Neuronal stem cell (in vitro differentiated cells): ENCODE measurements around the gene PLAAT4.

Experiments
- DNase-seq: peaks from one replicate; pipeline ENCODE4 v3.0.0-alpha.2; 2013; ENCODE audit warnings: low spot score
- H2AFZ ChIP-seq: one replicate; pipeline ENCODE4 v1.6.1; 2013; ENCODE audit warnings: mild to moderate bottlenecking, low read length, inconsistent platforms
- H2AK5ac ChIP-seq: 2 replicates; pipeline ENCODE4 v1.6.1; 2013; ENCODE audit warnings: low read depth, mild to moderate bottlenecking, inconsistent platforms, low read length, moderate library complexity, mixed read lengths
- H2BK120ac ChIP-seq: 2 replicates; pipeline ENCODE4 v1.6.1; 2013; ENCODE audit warnings: low read depth, mild to moderate bottlenecking, inconsistent platforms, low read length, moderate library complexity, mixed read lengths
- H2BK12ac ChIP-seq: one replicate; pipeline ENCODE4 v1.6.1; 2013; ENCODE audit warnings: low read length, inconsistent platforms
- H2BK15ac ChIP-seq: 2 replicates; pipeline ENCODE4 v1.6.1; 2013; ENCODE audit warnings: mild to moderate bottlenecking, low read length, inconsistent platforms, mixed read lengths
- H2BK5ac ChIP-seq: one replicate; pipeline ENCODE4 v1.6.1; 2013; ENCODE audit warnings: inconsistent platforms, mild to moderate bottlenecking, low read length, moderate library complexity
- H3K14ac ChIP-seq: one replicate; pipeline ENCODE4 v1.6.1; 2013; ENCODE audit warnings: low read length, inconsistent platforms
- H3K18ac ChIP-seq: 2 replicates; pipeline ENCODE4 v1.6.1; 2013; ENCODE audit warnings: low read length, inconsistent platforms
- H3K23ac ChIP-seq: 2 replicates; pipeline ENCODE4 v1.6.1; 2013; ENCODE audit warnings: low read depth, mild to moderate bottlenecking, mixed read lengths, low read length, inconsistent platforms; ENCODE audit not compliant: poor library complexity
- H3K27ac ChIP-seq: replicated peaks from 3 replicates; pipeline ENCODE4 v1.5.1; 2013; ENCODE audit warnings: low read length, inconsistent platforms
- H3K27me3 ChIP-seq, 3 experiments: 2 replicates each; pipeline ENCODE4 v1.6.1; 2013; ENCODE audit warnings: low read length in 3 of 3, mild to moderate bottlenecking in 2 of 3, inconsistent platforms in 1 of 3, low read depth in 1 of 3, mixed read lengths in 1 of 3, moderate library complexity in 1 of 3; ENCODE audit not compliant: control insufficient read depth in 3 of 3, insufficient read depth in 3 of 3
- H3K36me3 ChIP-seq, 2 donors: replicated peaks in 1 of 2; 2 replicates each; pipeline ENCODE4 v1.6.1; 2013; ENCODE audit warnings: low read length in 2 of 2; ENCODE audit not compliant: control insufficient read depth in 2 of 2, insufficient read depth in 2 of 2
- H3K4ac ChIP-seq: 2 replicates; pipeline ENCODE4 v1.6.1; 2013; ENCODE audit warnings: inconsistent platforms, mild to moderate bottlenecking, low read length, moderate library complexity
- H3K4me1 ChIP-seq, 2 donors: 1 replicate in 1 of 2; 2 replicates in 1 of 2; pipeline ENCODE4 v1.6.1; 2013; ENCODE audit warnings: low read length in 2 of 2, low read depth in 1 of 2; ENCODE audit not compliant: control insufficient read depth in 2 of 2, insufficient read depth in 1 of 2
- H3K4me2 ChIP-seq: one replicate; pipeline ENCODE4 v1.6.1; 2013; ENCODE audit warnings: mild to moderate bottlenecking, low read length, inconsistent platforms; ENCODE audit not compliant: insufficient read depth, poor library complexity, severe bottlenecking
- H3K4me3 ChIP-seq, 2 donors: 2 replicates each; pipeline ENCODE4 v1.5.1; 2013; ENCODE audit warnings: low read length in 2 of 2, mild to moderate bottlenecking in 2 of 2, inconsistent platforms in 1 of 2, moderate library complexity in 1 of 2
- H3K79me1 ChIP-seq: one replicate; pipeline ENCODE4 v1.6.1; 2013; ENCODE audit warnings: low read depth, mild to moderate bottlenecking, inconsistent platforms, low read length, moderate library complexity
- H3K9ac ChIP-seq: one replicate; pipeline ENCODE4 v1.6.1; 2013; ENCODE audit warnings: mild to moderate bottlenecking, low read depth, low read length, inconsistent platforms; ENCODE audit not compliant: poor library complexity
- H3K9me3 ChIP-seq, 2 donors: replicated peaks in 1 of 2; 2 replicates each; pipeline versions ENCODE3 to v1.6.1; 2013; ENCODE audit warnings: low read length in 2 of 2, mild to moderate bottlenecking in 2 of 2, inconsistent platforms in 1 of 2, low read depth in 1 of 2, mixed read lengths in 1 of 2, moderate library complexity in 1 of 2; ENCODE audit not compliant: control insufficient read depth in 2 of 2, insufficient read depth in 1 of 2
- H4K8ac ChIP-seq: one replicate; pipeline ENCODE4 v1.6.1; 2013; ENCODE audit warnings: low read depth, mild to moderate bottlenecking, inconsistent platforms, low read length, moderate library complexity
- H4K91ac ChIP-seq: one replicate; pipeline ENCODE4 v1.6.1; 2013; ENCODE audit warnings: low read length, low read depth, mild to moderate bottlenecking, inconsistent platforms; ENCODE audit not compliant: poor library complexity
- WGBS, 2 donors: extraction: QIAGEN DNeasy Blood & Tissue Kit; methylation state at CpG; one replicate each; pipeline ENCODE4 v1.1.7; 2013; ENCODE audit warnings: missing lambda C conversion rate in 2 of 2, mixed read lengths in 1 of 2; ENCODE audit not compliant: insufficient read length in 2 of 2, insufficient replicate concordance in 1 of 2; ENCODE audit errors: extremely low coverage in 2 of 2; 5-methylcytosine and 5-hydroxymethylcytosine counted together

PLAAT4 gene

GRCh38 chr11:63532799-63533475, 3.7 kb upstream of the PLAAT4 start:
- H2BK12ac ChIP-seq = no peak overlapping the region
- no peak overlapping the region for H2BK15ac ChIP-seq
- no peaks in the 10 kb centered on the region for H3K36me3 ChIP-seq
- no peak overlapping the region for H3K9ac ChIP-seq
- H3K4me3 ChIP-seq = no peak overlapping the region
- no CpG with 5 or more reads among the region's 4 CpGs for WGBS, 2 donors
- no peaks in the 10 kb centered on the region for H3K79me1 ChIP-seq
- no peak overlapping the region for H3K14ac ChIP-seq
- no peak overlapping the region for H3K27ac ChIP-seq
- H3K18ac ChIP-seq = no peak overlapping the region
- no peaks in the 10 kb centered on the region for H3K9me3 ChIP-seq
- H4K8ac ChIP-seq = no peak overlapping the region
- H4K91ac ChIP-seq = no peak overlapping the region
- H3K4ac ChIP-seq = no peak overlapping the region
- no peak overlapping the region for H3K4me2 ChIP-seq
- peaks cover 0 to 15% of the 10 kb centered on the region in 2 donors for H3K4me1 ChIP-seq
- peaks cover 0 to 21% (median 0%) of the 10 kb centered on the region in 3 experiments for H3K27me3 ChIP-seq
- H2AK5ac ChIP-seq = no peak overlapping the region
- H2AFZ ChIP-seq = no peak overlapping the region
- H2BK5ac ChIP-seq = no peak overlapping the region
- no peak for DNase-seq
- H2BK120ac ChIP-seq = no peak overlapping the region
- no peak overlapping the region for H3K23ac ChIP-seq

GRCh38 chr11:63534076-63534475, 2.5 kb upstream of the PLAAT4 start:
- H2BK5ac ChIP-seq = no peak overlapping the region
- no peak overlapping the region for H3K23ac ChIP-seq
- no peak overlapping the region for H3K27ac ChIP-seq
- H2BK120ac ChIP-seq = no peak overlapping the region
- H3K36me3 ChIP-seq = no peaks in the 10 kb centered on the region
- H3K14ac ChIP-seq = no peak overlapping the region
- DNase-seq = no peak
- no peak overlapping the region for H2BK12ac ChIP-seq
- H3K9me3 ChIP-seq = no peaks in the 10 kb centered on the region
- H2AK5ac ChIP-seq = no peak overlapping the region
- no peak overlapping the region for H3K4me2 ChIP-seq
- no peak overlapping the region for H2BK15ac ChIP-seq
- no peak overlapping the region for H3K18ac ChIP-seq
- no peak overlapping the region for H3K4ac ChIP-seq
- H3K27me3 ChIP-seq = peaks cover 0 to 18% (median 0%) of the 10 kb centered on the region in 3 experiments
- no peak overlapping the region for H2AFZ ChIP-seq
- no peaks in the 10 kb centered on the region for H3K79me1 ChIP-seq
- H4K91ac ChIP-seq = no peak overlapping the region
- H3K4me1 ChIP-seq = peaks cover 0 to 12% of the 10 kb centered on the region in 2 donors
- no peak overlapping the region for H4K8ac ChIP-seq
- no peak overlapping the region for H3K4me3 ChIP-seq
- no peak overlapping the region for H3K9ac ChIP-seq
- WGBS, 2 donors = no CpG with 5 or more reads among the region's 3 CpGs

GRCh38 chr11:63534895-63535461, 1.6 kb upstream of the PLAAT4 start:
- no CpG with 5 or more reads among the region's 5 CpGs for WGBS, 2 donors
- Histone ChIP-seq H2AFZ (no peak overlapping the region), H3K4me2 (no peak overlapping the region), H2BK15ac (no peak overlapping the region), H4K8ac (no peak overlapping the region), H2BK120ac (no peak overlapping the region), H3K9me3 (no peaks in the 10 kb centered on the region), H3K4me3 (no peak overlapping the region), H3K27ac (no peak overlapping the region), H3K23ac (no peak overlapping the region), H3K18ac (no peak overlapping the region), H3K4me1 (peaks cover 0 to 11% of the 10 kb centered on the region in 2 donors), H3K9ac (no peak overlapping the region), H3K4ac (no peak overlapping the region), H2AK5ac (no peak overlapping the region), H4K91ac (no peak overlapping the region), H3K27me3 (peaks cover 0 to 13% (median 0%) of the 10 kb centered on the region in 3 experiments), H3K36me3 (no peaks in the 10 kb centered on the region), H2BK5ac (no peak overlapping the region), H3K14ac (no peak overlapping the region), H3K79me1 (no peaks in the 10 kb centered on the region), H2BK12ac (no peak overlapping the region)
- DNase-seq = no peak

GRCh38 chr11:63535734-63536133, 874 bp upstream of the PLAAT4 start:
- no peak overlapping the region for H2BK12ac ChIP-seq
- no peak overlapping the region for H3K18ac ChIP-seq
- no peak overlapping the region for H2BK120ac ChIP-seq
- no peaks in the 10 kb centered on the region for H3K36me3 ChIP-seq
- no peaks in the 10 kb centered on the region for H3K9me3 ChIP-seq
- H2AFZ ChIP-seq = no peak overlapping the region
- no peak overlapping the region for H3K4me2 ChIP-seq
- no peak overlapping the region for H4K91ac ChIP-seq
- H2AK5ac ChIP-seq = peak overlapping the region; percentile 58
- H3K4me3 ChIP-seq = no peak overlapping the region
- peaks cover 0 to 13% (median 0%) of the 10 kb centered on the region in 3 experiments for H3K27me3 ChIP-seq
- no peak overlapping the region for H3K23ac ChIP-seq
- no peak overlapping the region for H3K4ac ChIP-seq
- no peak overlapping the region for H4K8ac ChIP-seq
- no peak overlapping the region for H2BK15ac ChIP-seq
- no peak overlapping the region for H2BK5ac ChIP-seq
- H3K14ac ChIP-seq = no peak overlapping the region
- no peak overlapping the region for H3K27ac ChIP-seq
- no peaks in the 10 kb centered on the region for H3K79me1 ChIP-seq
- no peak overlapping the region for H3K9ac ChIP-seq
- DNase-seq = no peak
- WGBS, 2 donors = no CpG with 5 or more reads among the region's 1 CpG
- H3K4me1 ChIP-seq = peaks cover 0 to 9% of the 10 kb centered on the region in 2 donors
